Measurements from ENCODE around the gene ZMYND8.
"Not testable (repeated sequence)": the region's sequence is repeated elsewhere in the genome, so short reads cannot be mapped to it uniquely, and the experiment has no call there.

ZMYND8 gene

GRCh38 chr20:47266847-47267515, 89.5 kb downstream of the ZMYND8 start:
- DNase-seq (ENCODE audit: low read depth) = no peak
- no peak for TF ChIP-seq CTCF (IDR thresholded peaks at IDR 0.05; ENCODE audit: low read depth, low read length, missing control alignments)
- no peak overlapping the region for H3K4me3 ChIP-seq (ENCODE audit: low read depth, low read length)

GRCh38 chr20:47265984-47266383, 90.5 kb downstream of the ZMYND8 start:
- DNase-seq (ENCODE audit: low read depth) = no peak
- no peak overlapping the region for H3K4me3 ChIP-seq (ENCODE audit: low read depth, low read length)
- no peak for TF ChIP-seq CTCF (IDR thresholded peaks at IDR 0.05; ENCODE audit: low read depth, low read length, missing control alignments)

GRCh38 chr20:47265214-47265613, 91.3 kb downstream of the ZMYND8 start:
- no peak for TF ChIP-seq CTCF (IDR thresholded peaks at IDR 0.05; ENCODE audit: low read depth, low read length, missing control alignments)
- H3K4me3 ChIP-seq (ENCODE audit: low read depth, low read length) = no peak overlapping the region
- DNase-seq (ENCODE audit: low read depth) = no peak

- DNase-seq (ENCODE audit: low read depth); H3K4me3 ChIP-seq (ENCODE audit: low read depth, low read length): not testable (repeated sequence)
Observed at GRCh38 chr20:47264137-47264769, 92.2 kb downstream of the ZMYND8 start.

- H3K4me3 ChIP-seq (ENCODE audit: low read depth, low read length) = no peak overlapping the region; the same call in 1 of the 2 replicates
- peak; percentile 5 for TF ChIP-seq CTCF (IDR thresholded peaks at IDR 0.05; ENCODE audit: low read depth, low read length, missing control alignments)
- DNase-seq (ENCODE audit: low read depth) = no peak
Observed at GRCh38 chr20:47263465-47264084, 92.9 kb downstream of the ZMYND8 start.

- DNase-seq (ENCODE audit: low read depth) = no peak
- peak overlapping the region; percentile 40; the same call in 1 of the 2 replicates for H3K4me3 ChIP-seq (ENCODE audit: low read depth, low read length)
- TF ChIP-seq CTCF (IDR thresholded peaks at IDR 0.05; ENCODE audit: low read depth, low read length, missing control alignments) = no peak
Observed at GRCh38 chr20:47263080-47263464, 93.4 kb downstream of the ZMYND8 start.

- no peak for TF ChIP-seq CTCF (IDR thresholded peaks at IDR 0.05; ENCODE audit: low read depth, low read length, missing control alignments)
- peak overlapping the region; percentile 40 for H3K4me3 ChIP-seq (ENCODE audit: low read depth, low read length)
- DNase-seq (ENCODE audit: low read depth) = peak; percentile 68
Observed at GRCh38 chr20:47262365-47263013, 94.0 kb downstream of the ZMYND8 start.
